ENCODE measurements around the gene ELK4.

ELK4 gene

DNA sequence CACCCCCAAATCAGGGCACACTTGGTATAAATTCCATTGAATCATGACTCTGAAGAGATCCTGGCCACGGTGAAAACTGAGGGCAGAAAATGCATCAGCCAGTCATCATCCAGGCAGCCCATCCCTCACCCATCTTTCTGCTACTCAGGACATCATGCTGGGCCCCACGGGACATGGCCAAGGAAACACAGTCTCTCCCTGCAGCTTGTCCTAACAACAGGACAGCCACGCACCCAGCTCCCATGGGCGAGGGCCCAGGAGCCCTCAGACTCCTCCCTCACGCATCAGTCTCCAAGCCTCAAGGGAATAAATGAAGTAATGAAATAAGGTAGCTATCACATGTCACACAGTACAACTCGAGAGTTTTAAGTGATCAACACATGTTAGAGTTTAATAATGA lies 37.8 kb downstream of the ELK4 start:
- Histone ChIP-seq H3K4me3 (ENCODE audit: low read length) (no peak overlapping the region), H3K27ac (ENCODE audit: low read length) (no peak overlapping the region), H3K4me1 (ENCODE audit: low read length) (peaks cover 25% of the 10 kb centered on the region), H3K9me3 (ENCODE audit: insufficient read depth, low read length) (no peaks in the 10 kb centered on the region), H2AFZ (ENCODE audit: low read depth, low read length) (no peak overlapping the region), H3K27me3 (ENCODE audit: low read depth, low read length) (no peaks in the 10 kb centered on the region), H3K4me2 (ENCODE audit: low read length) (no peak overlapping the region), H3K79me2 (ENCODE audit: low read length) (no peaks in the 10 kb centered on the region), H4K20me1 (ENCODE audit: insufficient read depth, low read length) (no peaks in the 10 kb centered on the region; the same call in 1 of the 2 replicates), H3K9ac (ENCODE audit: low read length) (no peak overlapping the region), H3K36me3 (replicated peaks; ENCODE audit: low read depth, low read length) (peaks cover 13% of the 10 kb centered on the region)
- TF ChIP-seq, protein P1, sequence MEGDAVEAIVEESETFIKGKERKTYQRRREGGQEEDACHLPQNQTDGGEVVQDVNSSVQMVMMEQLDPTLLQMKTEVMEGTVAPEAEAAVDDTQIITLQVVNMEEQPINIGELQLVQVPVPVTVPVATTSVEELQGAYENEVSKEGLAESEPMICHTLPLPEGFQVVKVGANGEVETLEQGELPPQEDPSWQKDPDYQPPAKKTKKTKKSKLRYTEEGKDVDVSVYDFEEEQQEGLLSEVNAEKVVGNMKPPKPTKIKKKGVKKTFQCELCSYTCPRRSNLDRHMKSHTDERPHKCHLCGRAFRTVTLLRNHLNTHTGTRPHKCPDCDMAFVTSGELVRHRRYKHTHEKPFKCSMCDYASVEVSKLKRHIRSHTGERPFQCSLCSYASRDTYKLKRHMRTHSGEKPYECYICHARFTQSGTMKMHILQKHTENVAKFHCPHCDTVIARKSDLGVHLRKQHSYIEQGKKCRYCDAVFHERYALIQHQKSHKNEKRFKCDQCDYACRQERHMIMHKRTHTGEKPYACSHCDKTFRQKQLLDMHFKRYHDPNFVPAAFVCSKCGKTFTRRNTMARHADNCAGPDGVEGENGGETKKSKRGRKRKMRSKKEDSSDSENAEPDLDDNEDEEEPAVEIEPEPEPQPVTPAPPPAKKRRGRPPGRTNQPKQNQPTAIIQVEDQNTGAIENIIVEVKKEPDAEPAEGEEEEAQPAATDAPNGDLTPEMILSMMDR (IDR thresholded peaks at IDR 0.05; ENCODE audit: low read depth, low read length): no peak
- no peak for TF ChIP-seq EZH2phosphoT487 (IDR thresholded peaks at IDR 0.05; ENCODE audit: low read depth)

DNA sequence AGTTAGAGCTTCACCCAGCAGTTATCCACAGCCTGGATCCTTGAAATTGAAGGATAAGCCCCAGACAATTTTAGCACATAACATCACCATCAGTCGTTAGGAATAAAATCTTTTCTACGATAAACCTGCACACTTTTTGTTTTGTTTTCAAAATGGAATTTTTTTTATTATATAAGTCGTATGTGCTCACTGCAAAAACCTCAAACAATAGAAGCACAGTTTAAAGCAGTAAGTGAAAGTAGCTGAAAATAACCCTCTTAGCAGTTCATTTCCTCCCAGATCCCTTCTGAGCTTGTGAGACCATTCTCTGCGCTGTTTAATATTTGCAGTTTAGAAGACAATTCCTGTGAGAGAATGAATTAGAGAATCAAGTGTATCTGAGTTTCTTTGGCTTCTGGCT lies 38.3 kb downstream of the ELK4 start:
- H3K4me3 ChIP-seq (ENCODE audit: low read length): no peak overlapping the region
- no peak overlapping the region for H3K9ac ChIP-seq (ENCODE audit: low read length)
- H3K79me2 ChIP-seq (ENCODE audit: low read length): no peaks in the 10 kb centered on the region
- H3K9me3 ChIP-seq (ENCODE audit: insufficient read depth, low read length): no peaks in the 10 kb centered on the region
- TF ChIP-seq, protein P1 (IDR thresholded peaks at IDR 0.05; ENCODE audit: low read depth, low read length): no peak
- TF ChIP-seq EZH2phosphoT487 (IDR thresholded peaks at IDR 0.05; ENCODE audit: low read depth): no peak
- no peak overlapping the region for H3K4me2 ChIP-seq (ENCODE audit: low read length)
- no peaks in the 10 kb centered on the region; the same call in 1 of the 2 replicates for H4K20me1 ChIP-seq (ENCODE audit: insufficient read depth, low read length)
- H2AFZ ChIP-seq (ENCODE audit: low read depth, low read length): no peak overlapping the region
- H3K4me1 ChIP-seq (ENCODE audit: low read length): peaks cover 29% of the 10 kb centered on the region
- H3K36me3 ChIP-seq (replicated peaks; ENCODE audit: low read depth, low read length): peaks cover 9% of the 10 kb centered on the region
- no peaks in the 10 kb centered on the region for H3K27me3 ChIP-seq (ENCODE audit: low read depth, low read length)
- H3K27ac ChIP-seq (ENCODE audit: low read length): no peak overlapping the region

DNA sequence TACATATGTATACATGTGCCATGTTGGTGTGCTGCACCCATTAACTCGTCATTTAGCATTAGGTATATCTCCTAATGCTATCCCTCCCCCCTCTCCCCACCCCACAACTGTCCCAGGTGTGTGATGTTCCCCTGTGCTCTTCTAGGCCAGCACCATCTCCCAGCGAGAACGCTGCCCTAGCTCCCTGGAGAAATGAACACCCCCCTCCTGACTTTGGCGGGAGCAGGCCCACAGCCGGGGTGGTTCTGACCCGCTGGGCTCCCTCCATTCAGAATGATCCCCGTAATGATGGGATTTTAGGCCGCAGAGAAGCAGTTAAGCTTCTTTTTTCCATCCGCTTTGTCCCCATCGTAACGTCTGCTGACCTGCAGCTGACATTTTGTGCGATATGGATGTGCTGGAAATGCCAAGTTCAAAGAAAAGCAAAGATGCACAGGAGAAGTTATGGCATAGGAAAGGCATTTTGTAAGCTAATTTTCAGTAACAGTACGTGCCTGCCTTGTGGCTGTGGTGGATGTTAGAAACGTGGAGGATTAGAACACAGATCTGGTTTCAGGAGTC lies 39.3 kb downstream of the ELK4 start:
- Histone ChIP-seq H3K79me2 (ENCODE audit: low read length) (no peaks in the 10 kb centered on the region), H3K4me3 (ENCODE audit: low read length) (peak overlapping the region; percentile 74; the same call in 1 of the 2 replicates), H3K9ac (ENCODE audit: low read length) (no peak overlapping the region), H3K4me2 (ENCODE audit: low read length) (peak overlapping the region; percentile 75), H3K4me1 (ENCODE audit: low read length) (peaks cover 30% of the 10 kb centered on the region), H3K27me3 (ENCODE audit: low read depth, low read length) (no peaks in the 10 kb centered on the region), H4K20me1 (ENCODE audit: insufficient read depth, low read length) (no peaks in the 10 kb centered on the region; the same call in 1 of the 2 replicates), H3K27ac (ENCODE audit: low read length) (no peak overlapping the region), H3K36me3 (replicated peaks; ENCODE audit: low read depth, low read length) (peaks cover 1% of the 10 kb centered on the region), H2AFZ (ENCODE audit: low read depth, low read length) (no peak overlapping the region), H3K9me3 (ENCODE audit: insufficient read depth, low read length) (no peaks in the 10 kb centered on the region)
- TF ChIP-seq EZH2phosphoT487 (IDR thresholded peaks at IDR 0.05; ENCODE audit: low read depth): no peak
- TF ChIP-seq, protein P1 (IDR thresholded peaks at IDR 0.05; ENCODE audit: low read depth, low read length): no peak

DNA sequence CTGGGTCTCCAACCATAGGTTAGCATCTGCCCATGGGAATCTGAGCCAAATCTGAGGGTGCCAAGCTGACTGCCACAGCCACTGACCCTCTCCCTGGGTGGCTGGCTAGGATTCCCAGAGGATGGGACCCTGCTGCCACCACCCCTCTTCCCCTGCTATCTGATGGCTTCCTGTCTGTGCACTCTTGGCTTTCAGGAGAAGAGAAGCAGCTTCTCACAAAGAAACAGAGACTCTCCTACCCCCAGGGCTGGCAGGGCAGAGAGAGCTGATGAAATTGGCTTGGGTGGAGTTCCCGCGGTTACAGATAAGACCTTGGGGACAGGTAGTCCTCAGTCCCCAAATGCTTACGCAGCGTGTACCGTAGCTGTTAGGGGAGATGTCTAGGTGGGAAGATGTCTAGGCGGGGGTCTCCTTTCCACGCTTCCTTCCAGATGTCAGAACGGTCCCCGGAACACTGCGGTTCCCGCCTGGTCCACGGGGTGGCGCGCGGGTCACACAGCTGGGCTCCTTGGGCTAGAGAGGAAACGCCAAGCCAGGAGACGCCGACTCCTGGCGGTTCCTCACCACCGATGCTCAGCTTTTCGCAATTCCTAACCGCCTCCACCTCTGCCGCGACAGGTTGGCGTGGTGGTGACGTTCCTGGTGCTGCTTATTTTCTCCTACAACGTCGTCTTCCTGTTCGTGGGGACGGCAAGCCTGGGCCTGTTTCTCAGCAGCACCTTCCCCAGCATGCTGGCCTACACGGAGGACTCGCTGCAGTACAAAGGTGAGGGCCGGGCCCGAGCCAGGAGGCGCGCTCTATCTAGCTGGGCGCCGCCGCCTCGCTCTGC lies 40.1 kb downstream of the ELK4 start:
- Histone ChIP-seq H3K27ac (ENCODE audit: low read length) (no peak overlapping the region), H3K4me3 (ENCODE audit: low read length) (peak overlapping the region; percentile 74), H3K4me1 (ENCODE audit: low read length) (peaks cover 30% of the 10 kb centered on the region)

More for the DNA sequence above, 40.1 kb downstream of the ELK4 start:
- Histone ChIP-seq H3K9ac (ENCODE audit: low read length) (peak overlapping the region; percentile 55), H3K4me2 (ENCODE audit: low read length) (peak overlapping the region; percentile 75), H4K20me1 (ENCODE audit: insufficient read depth, low read length) (no peaks in the 10 kb centered on the region; the same call in 1 of the 2 replicates), H3K36me3 (replicated peaks; ENCODE audit: low read depth, low read length) (no peaks in the 10 kb centered on the region), H3K79me2 (ENCODE audit: low read length) (no peaks in the 10 kb centered on the region), H3K27me3 (ENCODE audit: low read depth, low read length) (no peaks in the 10 kb centered on the region), H3K9me3 (ENCODE audit: insufficient read depth, low read length) (no peaks in the 10 kb centered on the region), H2AFZ (ENCODE audit: low read depth, low read length) (peak overlapping the region; percentile 87; the same call in 1 of the 2 replicates)
- no peak for TF ChIP-seq EZH2phosphoT487 (IDR thresholded peaks at IDR 0.05; ENCODE audit: low read depth)
- TF ChIP-seq, protein P1 (IDR thresholded peaks at IDR 0.05; ENCODE audit: low read depth, low read length): peak; percentile 98

Measured in OCI-LY3 (cell line).